ENCODE data around the gene EYA2. TPM values are rescaled to one million over a fixed set of nuclear protein-coding genes. Genes with fewer than 3 reads are reported as not detected.

The EYA2 gene
- total and polyA plus RNA-seq, 2 of the 4 experiments (the other 2 are of a cell fraction) = 2.3 to 5.4 TPM

GRCh38 chr20:47027042-47027441, 132.4 kb downstream of the EYA2 start:
- H3K27me3 ChIP-seq (ENCODE audit: control insufficient read depth, insufficient read depth, low read length) = no peaks in the 10 kb centered on the region
- ChIA-PET CTCF (no interaction called here), POLR2A (ENCODE audit: unreplicated experiment) (no interaction called here)
- in situ Hi-C loops (cut with MboI; ENCODE audit: low sequenced_read_pairs) (no loop called here), intact Hi-C loops (cut with micrococcal nuclease) (loop anchor here (10.0 kb wide), 2 partner anchors 88 to 132 kb away; partner anchors contain the start of gene EYA2), dilution Hi-C loops (cut with HindIII; ENCODE audit: low sequenced_read_pairs, unreplicated experiment) (no loop called here)
- WGBS, 2 experiments (ENCODE audit: extremely low coverage in 2 of 2, insufficient read length in 1 of 2) = 100% methylated on average over 1 of the region's 4 CpGs; no CpG with 5 or more reads in 1 of the 2 experiments
- no peak overlapping the region for H3K23ac ChIP-seq (ENCODE audit: low read depth, low read length)
- H4K20me1 ChIP-seq (ENCODE audit: insufficient read depth, low read length) = no peaks in the 10 kb centered on the region
- peaks cover 5% of the 10 kb centered on the region for H3K9me3 ChIP-seq (ENCODE audit: control insufficient read depth, insufficient read depth, low read length)
- H4K8ac ChIP-seq (ENCODE audit: low read depth in 2 of 2, low read length in 2 of 2) = no peak overlapping the region
- no peak overlapping the region for H2AFZ ChIP-seq (replicated peaks; ENCODE audit: low read length, poor library complexity)
- no peak overlapping the region for H4K5ac ChIP-seq (ENCODE audit: low read depth, low read length)
- H2BK20ac ChIP-seq (ENCODE audit: low read depth, low read length) = no peak overlapping the region
- H3K79me1 ChIP-seq (ENCODE audit: low read depth in 1 of 2, low read length in 2 of 2) = no peaks in the 10 kb centered on the region
- peaks cover 3% of the 10 kb centered on the region; the same call in 1 of the 2 replicates for H3K36me3 ChIP-seq (ENCODE audit: control insufficient read depth, insufficient read depth, low read length)
- no peak overlapping the region for H3K56ac ChIP-seq (ENCODE audit: extremely low read depth, insufficient read depth, low read length)
- no peak overlapping the region for H2BK15ac ChIP-seq (ENCODE audit: low read depth, low read length)
- peaks cover 7% of the 10 kb centered on the region; the same call in 1 of the 2 replicates for H3K4me1 ChIP-seq (ENCODE audit: control insufficient read depth, insufficient read depth, low read length)
- H2BK120ac ChIP-seq (ENCODE audit: low read depth, low read length) = no peak overlapping the region
- H3K27ac ChIP-seq (ENCODE audit: insufficient read depth, low read length) = no peak overlapping the region
- no peak for DNase-seq
- no peak overlapping the region for H3K18ac ChIP-seq (ENCODE audit: low read depth, low read length)
- no TSS peak for BruUV-seq (replicated peaks)
- no peak overlapping the region for H2AK9ac ChIP-seq (replicated peaks; ENCODE audit: low read depth, low read length, poor library complexity)
- H4K91ac ChIP-seq (ENCODE audit: insufficient read depth, low read depth, low read length) = no peak overlapping the region
- TF ChIP-seq, protein P1, sequence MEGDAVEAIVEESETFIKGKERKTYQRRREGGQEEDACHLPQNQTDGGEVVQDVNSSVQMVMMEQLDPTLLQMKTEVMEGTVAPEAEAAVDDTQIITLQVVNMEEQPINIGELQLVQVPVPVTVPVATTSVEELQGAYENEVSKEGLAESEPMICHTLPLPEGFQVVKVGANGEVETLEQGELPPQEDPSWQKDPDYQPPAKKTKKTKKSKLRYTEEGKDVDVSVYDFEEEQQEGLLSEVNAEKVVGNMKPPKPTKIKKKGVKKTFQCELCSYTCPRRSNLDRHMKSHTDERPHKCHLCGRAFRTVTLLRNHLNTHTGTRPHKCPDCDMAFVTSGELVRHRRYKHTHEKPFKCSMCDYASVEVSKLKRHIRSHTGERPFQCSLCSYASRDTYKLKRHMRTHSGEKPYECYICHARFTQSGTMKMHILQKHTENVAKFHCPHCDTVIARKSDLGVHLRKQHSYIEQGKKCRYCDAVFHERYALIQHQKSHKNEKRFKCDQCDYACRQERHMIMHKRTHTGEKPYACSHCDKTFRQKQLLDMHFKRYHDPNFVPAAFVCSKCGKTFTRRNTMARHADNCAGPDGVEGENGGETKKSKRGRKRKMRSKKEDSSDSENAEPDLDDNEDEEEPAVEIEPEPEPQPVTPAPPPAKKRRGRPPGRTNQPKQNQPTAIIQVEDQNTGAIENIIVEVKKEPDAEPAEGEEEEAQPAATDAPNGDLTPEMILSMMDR (conservative IDR thresholded peaks at IDR 0.05; ENCODE audit: low read depth, low read length) = no peak
- TF ChIP-seq MAZ (IDR thresholded peaks at IDR 0.05; ENCODE audit: borderline replicate concordance, low read depth, low read length) (no peak), RFX5 (IDR thresholded peaks at IDR 0.05; ENCODE audit: low read depth, low read length) (no peak), RAD21 (IDR thresholded peaks at IDR 0.05; ENCODE audit: low read length) (no peak), SMC3 (IDR thresholded peaks at IDR 0.05; ENCODE audit: low read depth, low read length) (no peak), BHLHE40 (IDR thresholded peaks at IDR 0.05; ENCODE audit: low read depth, low read length) (no peak), ELK1 (IDR thresholded peaks at IDR 0.05; ENCODE audit: borderline replicate concordance, low read depth, low read length) (no peak), FOS (IDR thresholded peaks at IDR 0.05; ENCODE audit: low read depth, low read length) (no peak), POLR2A (IDR thresholded peaks at IDR 0.05; ENCODE audit: low read depth, low read length) (no peak), CEBPB (IDR thresholded peaks at IDR 0.05; ENCODE audit: low read depth, low read length) (no peak), RCOR1 (IDR thresholded peaks at IDR 0.05; ENCODE audit: insufficient replicate concordance, low read length) (no peak), MAFK (IDR thresholded peaks at IDR 0.05; ENCODE audit: low read depth, low read length) (no peak), NFE2L2 (IDR thresholded peaks at IDR 0.05; ENCODE audit: low read depth, low read length) (no peak), CHD1 (IDR thresholded peaks at IDR 0.05; ENCODE audit: low read depth, low read length) (no peak), MXI1 (IDR thresholded peaks at IDR 0.05; ENCODE audit: borderline replicate concordance, low read depth, low read length) (no peak)
- TF ChIP-seq, protein P2, sequence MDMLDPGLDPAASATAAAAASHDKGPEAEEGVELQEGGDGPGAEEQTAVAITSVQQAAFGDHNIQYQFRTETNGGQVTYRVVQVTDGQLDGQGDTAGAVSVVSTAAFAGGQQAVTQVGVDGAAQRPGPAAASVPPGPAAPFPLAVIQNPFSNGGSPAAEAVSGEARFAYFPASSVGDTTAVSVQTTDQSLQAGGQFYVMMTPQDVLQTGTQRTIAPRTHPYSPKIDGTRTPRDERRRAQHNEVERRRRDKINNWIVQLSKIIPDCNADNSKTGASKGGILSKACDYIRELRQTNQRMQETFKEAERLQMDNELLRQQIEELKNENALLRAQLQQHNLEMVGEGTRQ (IDR thresholded peaks at IDR 0.05; ENCODE audit: low read depth, low read length) = no peak
- H3K9me1 ChIP-seq (ENCODE audit: insufficient read depth, low read length) = no peaks in the 10 kb centered on the region
- no peak overlapping the region for H2BK5ac ChIP-seq (ENCODE audit: low read depth, low read length, poor library complexity, severe bottlenecking)
- no peak overlapping the region for H3K4me2 ChIP-seq (ENCODE audit: low read depth, low read length)
- no peak overlapping the region for H3K4ac ChIP-seq (ENCODE audit: low read depth, low read length)
- no peak overlapping the region for H3K14ac ChIP-seq (replicated peaks; ENCODE audit: low read depth, low read length)
- no peak overlapping the region for H3K9ac ChIP-seq (ENCODE audit: low read depth, low read length)
- no peak for ATAC-seq (ENCODE audit: low read depth)
- H2AK5ac ChIP-seq (ENCODE audit: low read depth, low read length) = no peak overlapping the region
- no peak overlapping the region for H3K4me3 ChIP-seq (ENCODE audit: insufficient read depth, low read depth, low read length)

All from IMR-90 (cell line).